Upper lobe of left lung (tissue), 4 donors: ENCODE results near the gene PRR7.

Experiments
- CTCF ChIP-seq, 6 experiments: fragments of 450-650 bp in 4 of 6; fragments of 200-600 bp in 2 of 6; sonication (generic) in 2 of 6; IDR thresholded peaks; one replicate each; pipeline ENCODE4 v1.5.1; 2016 to 2019; ENCODE audit warnings: antibody characterized with exemption in 6 of 6
- EP300 ChIP-seq, 4 donors: sonication (generic); formaldehyde crosslinking; IDR thresholded peaks; one replicate each; pipeline ENCODE4 v1.5.1; 2017; ENCODE audit warnings: antibody characterized with exemption in 4 of 4, control low read depth in 2 of 4
- POLR2A ChIP-seq, 4 donors: fragments of 450-650 bp; IDR thresholded peaks; one replicate each; pipeline ENCODE4 v1.5.1; 2016 to 2017; ENCODE audit warnings: antibody characterized with exemption in 4 of 4, mild to moderate bottlenecking in 2 of 4
- POLR2AphosphoS5 ChIP-seq, 2 donors: sonication (generic); formaldehyde crosslinking; IDR thresholded peaks; one replicate each; pipeline ENCODE4 v1.5.1; 2017; ENCODE audit warnings: antibody characterized with exemption in 2 of 2

GRCh38 chr5:177489119-177489716, 42.6 kb downstream of the PRR7 start:
- TF ChIP-seq CTCF (IDR thresholded peaks at IDR 0.05) (no peak), POLR2A (IDR thresholded peaks at IDR 0.05) (no peak), POLR2AphosphoS5 (IDR thresholded peaks at IDR 0.05) (no peak), EP300 (IDR thresholded peaks at IDR 0.05) (no peak)
